Measurements from ENCODE around the gene TNPO1. TPM values are rescaled to one million over a fixed set of nuclear protein-coding genes. Genes with fewer than 3 reads are reported as not detected.

TNPO1 gene
- total and polyA plus RNA-seq, 2 of the 13 experiments (the other 11 are each of a cell fraction or from before 2014, with no cell fraction given): 26.7 to 123 TPM

GRCh38 chr5:72955768-72956323 is 139.4 kb downstream of the TNPO1 start, which contains the start of gene FCHO2 (continued):
- TF ChIP-seq TOE1 (CRISPR knock-in tag; IDR thresholded peaks at IDR 0.05) (no peak), ZNF225 (CRISPR knock-in tag; IDR thresholded peaks at IDR 0.05) (0 out of 2 replicates have a peak, but pooled peaks have one; percentile 46), TFDP1 (CRISPR knock-in tag; IDR thresholded peaks at IDR 0.05; ENCODE audit: borderline replicate concordance) (peak; percentile 75; the same call in 1 of the 2 replicates), ZNF124 (CRISPR knock-in tag; IDR thresholded peaks at IDR 0.05) (peak; percentile 77; the same call in 1 of the 2 replicates), NCOR1 (IDR thresholded peaks at IDR 0.05; ENCODE audit: borderline replicate concordance, low read length) (no peak), SNRNP70 (IDR thresholded peaks at IDR 0.05; ENCODE audit: low read depth, low read length) (no peak), MNT (IDR thresholded peaks at IDR 0.05) (0 out of 2 replicates have a peak, but pooled peaks have one; percentile 15), ZNF597 (CRISPR knock-in tag; IDR thresholded peaks at IDR 0.05) (no peak), SIX4 (CRISPR knock-in tag; IDR thresholded peaks at IDR 0.05) (no peak), TBX2 (CRISPR knock-in tag; IDR thresholded peaks at IDR 0.05; ENCODE audit: borderline replicate concordance) (peak; percentile 54; the same call in 1 of the 2 replicates), HCFC1 (IDR thresholded peaks at IDR 0.05; ENCODE audit: low read depth, low read length) (no peak), RELA (CRISPR knock-in tag; IDR thresholded peaks at IDR 0.05) (peak; percentile 64; the same call in 1 of the 2 replicates), CREBL2 (CRISPR knock-in tag; IDR thresholded peaks at IDR 0.05; ENCODE audit: borderline replicate concordance) (0 out of 2 replicates have a peak, but pooled peaks have one; percentile 49), RFX1 (IDR thresholded peaks at IDR 0.05) (no peak), KDM5B (CRISPR knock-in tag; IDR thresholded peaks at IDR 0.05; ENCODE audit: borderline replicate concordance) (peak; percentile 59; the same call in 1 of the 2 replicates), ZNF878 (CRISPR knock-in tag; IDR thresholded peaks at IDR 0.05) (no peak), MEF2D (CRISPR knock-in tag; IDR thresholded peaks at IDR 0.05) (no peak; the same call in 1 of the 2 replicates), ZNF350 (CRISPR knock-in tag; IDR thresholded peaks at IDR 0.05; ENCODE audit: borderline replicate concordance, low read depth) (peak; percentile 83), KDM5A (IDR thresholded peaks at IDR 0.05; ENCODE audit: borderline replicate concordance, low read length) (peak; percentile 27; the same call in 1 of the 2 replicates)
- TF ChIP-seq, protein P1, sequence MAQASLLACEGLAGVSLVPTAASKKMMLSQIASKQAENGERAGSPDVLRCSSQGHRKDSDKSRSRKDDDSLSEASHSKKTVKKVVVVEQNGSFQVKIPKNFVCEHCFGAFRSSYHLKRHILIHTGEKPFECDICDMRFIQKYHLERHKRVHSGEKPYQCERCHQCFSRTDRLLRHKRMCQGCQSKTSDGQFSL (CRISPR knock-in tag; IDR thresholded peaks at IDR 0.05): 0 out of 2 replicates have a peak, but pooled peaks have one; percentile 19
- TF ChIP-seq, protein P2, sequence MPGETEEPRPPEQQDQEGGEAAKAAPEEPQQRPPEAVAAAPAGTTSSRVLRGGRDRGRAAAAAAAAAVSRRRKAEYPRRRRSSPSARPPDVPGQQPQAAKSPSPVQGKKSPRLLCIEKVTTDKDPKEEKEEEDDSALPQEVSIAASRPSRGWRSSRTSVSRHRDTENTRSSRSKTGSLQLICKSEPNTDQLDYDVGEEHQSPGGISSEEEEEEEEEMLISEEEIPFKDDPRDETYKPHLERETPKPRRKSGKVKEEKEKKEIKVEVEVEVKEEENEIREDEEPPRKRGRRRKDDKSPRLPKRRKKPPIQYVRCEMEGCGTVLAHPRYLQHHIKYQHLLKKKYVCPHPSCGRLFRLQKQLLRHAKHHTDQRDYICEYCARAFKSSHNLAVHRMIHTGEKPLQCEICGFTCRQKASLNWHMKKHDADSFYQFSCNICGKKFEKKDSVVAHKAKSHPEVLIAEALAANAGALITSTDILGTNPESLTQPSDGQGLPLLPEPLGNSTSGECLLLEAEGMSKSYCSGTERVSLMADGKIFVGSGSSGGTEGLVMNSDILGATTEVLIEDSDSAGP (CRISPR knock-in tag; IDR thresholded peaks at IDR 0.05; ENCODE audit: borderline replicate concordance): peak; percentile 90
- TF ChIP-seq, protein P3, sequence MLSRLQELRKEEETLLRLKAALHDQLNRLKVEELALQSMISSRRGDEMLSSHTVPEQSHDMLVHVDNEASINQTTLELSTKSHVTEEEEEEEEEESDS (CRISPR knock-in tag; IDR thresholded peaks at IDR 0.05; ENCODE audit: borderline replicate concordance): no peak
